Stimulated activated effector memory CD8-positive, alpha-beta T cell treated with anti-CD3 and anti-CD28 coated beads, Interleukin-12 subunit alpha, Interleukin-12 subunit beta, amount 100 ng/mL, for 72 hours (primary cell): Measurements from ENCODE around the gene SNCG.
"Not testable (repeated sequence)": the region's sequence is repeated elsewhere in the genome, so short reads cannot be mapped to it uniquely, and the experiment has no call there.

Experiments used
- ATAC-seq: fragments of 150-1000 bp; cut with Tn5 transposase; 2 replicates; pipeline ENCODE4 v1.10.0; 2021
- DNase-seq, 2 donors: peaks; one replicate each; pipeline ENCODE4 v3.0.0; 2021 to 2022; ENCODE audit warnings: low spot score in 2 of 2
- H3K27ac Mint-ChIP-seq: one replicate; pipeline ENCODE4 v1.8.0; 2022; ENCODE audit warnings: mild to moderate bottlenecking, mixed read lengths
- H3K36me3 Mint-ChIP-seq: one replicate; pipeline ENCODE4 v1.8.0; 2022; ENCODE audit warnings: mild to moderate bottlenecking, mixed read lengths
- H3K4me1 Mint-ChIP-seq: one replicate; pipeline ENCODE4 v1.8.0; 2022; ENCODE audit warnings: mixed read lengths
- H3K4me3 Mint-ChIP-seq: one replicate; pipeline ENCODE4 v1.8.0; 2022; ENCODE audit warnings: mild to moderate bottlenecking, mixed read lengths
- H3K9me3 Mint-ChIP-seq: one replicate; pipeline ENCODE4 v1.8.0; 2022; ENCODE audit warnings: mixed read lengths

The SNCG gene

GRCh38 chr10:86941991-86942421 lies 16.4 kb upstream of the SNCG start:
- ATAC-seq (no peak), DNase-seq (no peak)
- Mint-ChIP-seq H3K36me3 (no peaks in the 10 kb centered on the region), H3K4me1 (no peaks in the 10 kb centered on the region), H3K4me3 (no peak overlapping the region), H3K9me3 (no peaks in the 10 kb centered on the region), H3K27ac (no peak overlapping the region)

GRCh38 chr10:86942441-86943315 lies 15.7 kb upstream of the SNCG start:
- Mint-ChIP-seq H3K27ac (no peak overlapping the region), H3K4me1 (no peaks in the 10 kb centered on the region), H3K9me3 (no peaks in the 10 kb centered on the region), H3K36me3 (no peaks in the 10 kb centered on the region), H3K4me3 (no peak overlapping the region)
- no peak for ATAC-seq
- no peak for DNase-seq

- H3K4me1 Mint-ChIP-seq, result no peaks in the 10 kb centered on the region
- H3K27ac Mint-ChIP-seq, result no peak overlapping the region
- DNase-seq, result peak in 1 of 2 donors; percentile 33
- ATAC-seq, result no peak
- H3K9me3 Mint-ChIP-seq, result no peaks in the 10 kb centered on the region
- H3K36me3 Mint-ChIP-seq, result no peaks in the 10 kb centered on the region
- H3K4me3 Mint-ChIP-seq, result no peak overlapping the region
Observed at GRCh38 chr10:86943316-86944030, 14.9 kb upstream of the SNCG start.

- no peaks in the 10 kb centered on the region for H3K9me3 Mint-ChIP-seq
- ATAC-seq (no peak), DNase-seq (no peak)
- no peaks in the 10 kb centered on the region for H3K4me1 Mint-ChIP-seq
- H3K4me3 Mint-ChIP-seq, result no peak overlapping the region
- H3K36me3 Mint-ChIP-seq, result no peaks in the 10 kb centered on the region
- H3K27ac Mint-ChIP-seq, result no peak overlapping the region
Observed at GRCh38 chr10:86944031-86944419, 14.4 kb upstream of the SNCG start.

GRCh38 chr10:86944471-86944870 lies 13.9 kb upstream of the SNCG start:
- H3K4me3 Mint-ChIP-seq, result no peak overlapping the region
- H3K4me1 Mint-ChIP-seq, result no peaks in the 10 kb centered on the region
- H3K27ac Mint-ChIP-seq, result no peak overlapping the region
- H3K9me3 Mint-ChIP-seq, result no peaks in the 10 kb centered on the region
- DNase-seq (no peak), ATAC-seq (no peak)
- no peaks in the 10 kb centered on the region for H3K36me3 Mint-ChIP-seq

- no peak for ATAC-seq
- Mint-ChIP-seq H3K9me3 (no peaks in the 10 kb centered on the region), H3K4me1 (no peaks in the 10 kb centered on the region), H3K4me3 (no peak overlapping the region), H3K36me3 (no peaks in the 10 kb centered on the region), H3K27ac (no peak overlapping the region)
- DNase-seq, result no peak
Observed at GRCh38 chr10:86944907-86945306, 13.5 kb upstream of the SNCG start.

GRCh38 chr10:86945361-86946212 lies 12.8 kb upstream of the SNCG start:
- ATAC-seq (no peak), DNase-seq (no peak)
- Mint-ChIP-seq H3K36me3 (no peaks in the 10 kb centered on the region), H3K9me3 (no peaks in the 10 kb centered on the region), H3K27ac (no peak overlapping the region), H3K4me1 (peaks cover 6% of the 10 kb centered on the region), H3K4me3 (no peak overlapping the region)

- no peaks in the 10 kb centered on the region for H3K9me3 Mint-ChIP-seq
Observed at GRCh38 chr10:86946213-86947155, 11.9 kb upstream of the SNCG start.

GRCh38 chr10:86947806-86948205 lies 10.6 kb upstream of the SNCG start:
- not testable (repeated sequence) for H3K36me3 Mint-ChIP-seq, ATAC-seq, DNase-seq, H3K9me3 Mint-ChIP-seq, H3K4me3 Mint-ChIP-seq, H3K27ac Mint-ChIP-seq, H3K4me1 Mint-ChIP-seq

More at GRCh38 chr10:86946213-86947155, 11.9 kb upstream of the SNCG start:
- no peak overlapping the region for H3K27ac Mint-ChIP-seq
- H3K4me1 Mint-ChIP-seq, result peaks cover 9% of the 10 kb centered on the region
- no peak overlapping the region for H3K4me3 Mint-ChIP-seq
- ATAC-seq, result no peak
- H3K36me3 Mint-ChIP-seq, result no peaks in the 10 kb centered on the region
- DNase-seq, result no peak

- Mint-ChIP-seq H3K27ac (peak overlapping the region; percentile 65), H3K4me1 (peaks cover 9% of the 10 kb centered on the region), H3K36me3 (no peaks in the 10 kb centered on the region), H3K9me3 (peaks cover 9% of the 10 kb centered on the region), H3K4me3 (no peak overlapping the region)
- ATAC-seq (no peak), DNase-seq (no peak)
Observed at GRCh38 chr10:86950349-86950748, 8.1 kb upstream of the SNCG start.

- Mint-ChIP-seq H3K4me1 (peaks cover 9% of the 10 kb centered on the region), H3K9me3 (peaks cover 9% of the 10 kb centered on the region), H3K4me3 (no peak overlapping the region), H3K27ac (no peak overlapping the region), H3K36me3 (no peaks in the 10 kb centered on the region)
- ATAC-seq (no peak), DNase-seq (no peak)
Observed at GRCh38 chr10:86951184-86951761, 7.1 kb upstream of the SNCG start.

GRCh38 chr10:86952106-86952505 lies 6.3 kb upstream of the SNCG start:
- H3K4me3 Mint-ChIP-seq, result no peak overlapping the region

GRCh38 chr10:86952697-86953096 lies 5.7 kb upstream of the SNCG start:
- H3K4me3 Mint-ChIP-seq, H3K4me1 Mint-ChIP-seq, ATAC-seq, H3K9me3 Mint-ChIP-seq, DNase-seq, H3K36me3 Mint-ChIP-seq: not testable (repeated sequence)
- peak overlapping the region; percentile 38 for H3K27ac Mint-ChIP-seq

More at GRCh38 chr10:86952106-86952505, 6.3 kb upstream of the SNCG start:
- DNase-seq (no peak), ATAC-seq (no peak)
- peaks cover 9% of the 10 kb centered on the region for H3K4me1 Mint-ChIP-seq
- H3K36me3 Mint-ChIP-seq, result no peaks in the 10 kb centered on the region
- peaks cover 9% of the 10 kb centered on the region for H3K9me3 Mint-ChIP-seq
- peak overlapping the region; percentile 38 for H3K27ac Mint-ChIP-seq
